ENCODE data around the gene RABEP1.

DNA sequence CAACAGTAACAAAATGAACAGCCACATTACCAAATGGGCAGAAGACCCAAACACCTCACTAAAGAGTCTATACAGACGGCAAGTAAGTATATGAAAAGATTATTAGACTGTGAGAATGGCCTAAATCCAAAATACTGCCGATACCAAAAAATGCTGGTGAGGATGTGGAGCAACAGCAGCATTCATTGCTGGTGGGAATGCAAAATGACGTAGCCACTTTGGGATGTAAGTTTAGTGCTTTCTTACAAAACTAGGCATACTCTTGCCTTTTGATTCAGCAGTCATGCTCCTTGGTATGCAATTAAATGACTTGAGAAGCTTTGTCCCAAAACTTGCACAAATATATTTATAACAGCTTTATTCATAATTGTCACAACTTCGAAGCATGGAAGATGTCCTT, 43.8 kb downstream of the RABEP1 start:
- TF ChIP-seq POLR2AphosphoS5 (IDR thresholded peaks at IDR 0.05) (no peak), POLR2A (IDR thresholded peaks at IDR 0.05) (no peak)
- TF ChIP-seq, protein P1, sequence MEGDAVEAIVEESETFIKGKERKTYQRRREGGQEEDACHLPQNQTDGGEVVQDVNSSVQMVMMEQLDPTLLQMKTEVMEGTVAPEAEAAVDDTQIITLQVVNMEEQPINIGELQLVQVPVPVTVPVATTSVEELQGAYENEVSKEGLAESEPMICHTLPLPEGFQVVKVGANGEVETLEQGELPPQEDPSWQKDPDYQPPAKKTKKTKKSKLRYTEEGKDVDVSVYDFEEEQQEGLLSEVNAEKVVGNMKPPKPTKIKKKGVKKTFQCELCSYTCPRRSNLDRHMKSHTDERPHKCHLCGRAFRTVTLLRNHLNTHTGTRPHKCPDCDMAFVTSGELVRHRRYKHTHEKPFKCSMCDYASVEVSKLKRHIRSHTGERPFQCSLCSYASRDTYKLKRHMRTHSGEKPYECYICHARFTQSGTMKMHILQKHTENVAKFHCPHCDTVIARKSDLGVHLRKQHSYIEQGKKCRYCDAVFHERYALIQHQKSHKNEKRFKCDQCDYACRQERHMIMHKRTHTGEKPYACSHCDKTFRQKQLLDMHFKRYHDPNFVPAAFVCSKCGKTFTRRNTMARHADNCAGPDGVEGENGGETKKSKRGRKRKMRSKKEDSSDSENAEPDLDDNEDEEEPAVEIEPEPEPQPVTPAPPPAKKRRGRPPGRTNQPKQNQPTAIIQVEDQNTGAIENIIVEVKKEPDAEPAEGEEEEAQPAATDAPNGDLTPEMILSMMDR (IDR thresholded peaks at IDR 0.05) = no peak

All from prostate gland (tissue), 2 donors.